Brain microvascular endothelial cell (primary cell): ENCODE measurements around the gene GRXCR2.

Experiments
- DNase-seq: peaks from one replicate; pipeline ENCODE4 v3.0.0-alpha.2; 2020
- H3K27ac ChIP-seq: fragments of 250-450 bp; sonication (Bioruptor Pico); 2 replicates; pipeline ENCODE4 v1.5.1; 2020; ENCODE audit warnings: mild to moderate bottlenecking, moderate library complexity
- H3K27me3 ChIP-seq: fragments of 250-450 bp; sonication (Bioruptor Pico); replicated peaks from 2 replicates; pipeline ENCODE4 v1.5.1; 2020; ENCODE audit warnings: mild to moderate bottlenecking
- H3K36me3 ChIP-seq: fragments of 250-450 bp; sonication (Bioruptor Pico); replicated peaks from 2 replicates; pipeline ENCODE4 v1.5.1; 2020; ENCODE audit warnings: mild to moderate bottlenecking
- H3K4me3 ChIP-seq: 2 replicates; pipeline ENCODE4 v1.5.1; 2011; ENCODE audit warnings: low read depth, mild to moderate bottlenecking, control low read depth, low read length, moderate library complexity
- in situ Hi-C: cut with HindIII; loops from 2 replicates; pipeline ENCODE4 v1.10.0; 2017; ENCODE audit warnings: low sequenced_read_pairs, low pct_ligation_motif_present
- TF ChIP-seq, protein P1 (sequence below): IDR thresholded peaks from 2 replicates; pipeline ENCODE4 v1.5.1; 2011; ENCODE audit warnings: low read depth, mild to moderate bottlenecking, moderate library complexity, low read length, control low read depth, inconsistent platforms; ENCODE audit errors: missing control alignments

The GRXCR2 gene

GRCh38 chr5:145852990-145853389 lies 19.8 kb downstream of the GRXCR2 start:
- in situ Hi-C loops, result no loop called here
- Histone ChIP-seq H3K27me3 (no peaks in the 10 kb centered on the region), H3K27ac (no peak overlapping the region), H3K36me3 (no peaks in the 10 kb centered on the region), H3K4me3 (no peak overlapping the region)
- TF ChIP-seq, protein P1, sequence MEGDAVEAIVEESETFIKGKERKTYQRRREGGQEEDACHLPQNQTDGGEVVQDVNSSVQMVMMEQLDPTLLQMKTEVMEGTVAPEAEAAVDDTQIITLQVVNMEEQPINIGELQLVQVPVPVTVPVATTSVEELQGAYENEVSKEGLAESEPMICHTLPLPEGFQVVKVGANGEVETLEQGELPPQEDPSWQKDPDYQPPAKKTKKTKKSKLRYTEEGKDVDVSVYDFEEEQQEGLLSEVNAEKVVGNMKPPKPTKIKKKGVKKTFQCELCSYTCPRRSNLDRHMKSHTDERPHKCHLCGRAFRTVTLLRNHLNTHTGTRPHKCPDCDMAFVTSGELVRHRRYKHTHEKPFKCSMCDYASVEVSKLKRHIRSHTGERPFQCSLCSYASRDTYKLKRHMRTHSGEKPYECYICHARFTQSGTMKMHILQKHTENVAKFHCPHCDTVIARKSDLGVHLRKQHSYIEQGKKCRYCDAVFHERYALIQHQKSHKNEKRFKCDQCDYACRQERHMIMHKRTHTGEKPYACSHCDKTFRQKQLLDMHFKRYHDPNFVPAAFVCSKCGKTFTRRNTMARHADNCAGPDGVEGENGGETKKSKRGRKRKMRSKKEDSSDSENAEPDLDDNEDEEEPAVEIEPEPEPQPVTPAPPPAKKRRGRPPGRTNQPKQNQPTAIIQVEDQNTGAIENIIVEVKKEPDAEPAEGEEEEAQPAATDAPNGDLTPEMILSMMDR, result no peak
- no peak for DNase-seq

- H3K4me3 ChIP-seq, result no peak overlapping the region
- no peaks in the 10 kb centered on the region for H3K36me3 ChIP-seq
- in situ Hi-C loops, result no loop called here
- DNase-seq, result peak; percentile 67
- H3K27me3 ChIP-seq, result no peaks in the 10 kb centered on the region
- no peak overlapping the region for H3K27ac ChIP-seq
- TF ChIP-seq, protein P1, result no peak
Observed at GRCh38 chr5:145848854-145849253, 24.0 kb downstream of the GRXCR2 start.

DNA sequence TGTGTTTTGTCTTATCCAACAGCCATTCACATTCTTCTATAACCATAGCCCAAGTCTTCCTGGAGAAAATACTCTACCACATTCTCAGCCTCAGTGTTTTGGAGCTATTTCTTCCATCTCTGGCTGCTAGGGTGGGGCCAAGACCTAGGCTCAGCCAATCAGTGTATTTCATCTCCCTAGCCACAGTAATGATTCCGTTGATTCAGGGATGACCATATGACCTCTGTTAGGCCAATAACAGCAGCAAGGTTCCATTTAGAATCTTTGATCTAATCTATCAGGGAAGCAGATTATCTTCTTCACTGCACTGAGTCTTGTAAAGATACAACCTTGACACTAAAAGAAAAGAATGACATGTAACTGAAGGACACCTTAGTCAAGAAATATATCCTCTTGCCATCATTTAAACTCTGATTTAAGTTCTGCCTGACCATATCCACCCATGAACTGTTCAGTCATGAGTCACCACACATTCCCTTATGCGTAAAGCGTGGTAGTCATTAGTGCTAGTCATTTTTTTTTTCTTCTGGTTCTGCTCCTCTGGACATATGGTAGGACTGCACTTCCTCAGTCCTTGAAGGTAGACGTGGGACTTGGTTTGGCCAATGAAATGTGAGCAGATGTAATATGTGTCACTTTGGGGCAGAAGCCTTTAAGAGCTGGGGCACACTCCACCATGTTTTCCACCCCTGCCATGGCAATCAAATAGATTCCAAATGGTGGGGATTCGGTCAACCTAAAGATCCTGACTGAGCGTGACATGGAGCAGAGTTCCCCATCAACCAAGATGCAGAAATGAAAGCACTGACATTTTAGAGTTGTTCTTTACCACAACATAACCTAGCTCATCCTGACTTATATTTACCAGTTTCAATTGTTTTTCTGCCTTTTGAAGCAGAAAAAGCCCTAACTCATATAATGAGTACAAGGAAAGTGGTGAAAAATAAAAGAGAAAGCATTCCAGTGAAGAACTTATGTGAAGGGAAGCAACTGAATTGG lies 25.0 kb downstream of the GRXCR2 start:
- no peaks in the 10 kb centered on the region for H3K27me3 ChIP-seq
- H3K27ac ChIP-seq, result peak overlapping the region; percentile 30
- DNase-seq, result peak; percentile 80
- H3K4me3 ChIP-seq, result no peak overlapping the region
- TF ChIP-seq, protein P1, result no peak
- in situ Hi-C loops, result no loop called here
- no peaks in the 10 kb centered on the region for H3K36me3 ChIP-seq

DNA sequence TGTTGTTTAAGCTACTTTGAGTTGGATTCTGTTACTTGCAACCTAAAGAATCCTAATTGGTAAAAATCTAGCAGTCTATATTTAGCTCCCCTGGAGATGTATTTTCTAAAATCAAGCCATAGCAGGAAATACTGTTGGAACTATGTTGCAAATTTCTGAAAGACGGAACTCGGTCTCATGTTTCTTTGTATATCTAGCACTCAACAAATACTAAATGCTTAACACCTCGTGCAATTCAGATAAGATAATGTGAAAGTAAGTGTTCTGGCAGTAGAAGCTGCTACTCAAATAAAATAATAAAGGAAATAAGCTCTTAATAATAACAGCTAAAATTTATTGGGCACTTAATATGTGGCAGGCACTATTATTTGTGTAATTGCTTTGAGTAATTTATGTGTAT lies 26.7 kb downstream of the GRXCR2 start:
- Histone ChIP-seq H3K27ac (no peak overlapping the region), H3K4me3 (no peak overlapping the region), H3K27me3 (no peaks in the 10 kb centered on the region), H3K36me3 (no peaks in the 10 kb centered on the region)
- TF ChIP-seq, protein P1, result no peak
- in situ Hi-C loops, result no loop called here
- DNase-seq, result no peak

GRCh38 chr5:145841299-145841698 lies 31.5 kb downstream of the GRXCR2 start:
- H3K27me3 ChIP-seq, result no peaks in the 10 kb centered on the region
- in situ Hi-C loops, result no loop called here
- H3K36me3 ChIP-seq, result no peaks in the 10 kb centered on the region
- no peak for DNase-seq
- TF ChIP-seq, protein P1, result no peak
- no peak overlapping the region for H3K27ac ChIP-seq
- no peak overlapping the region for H3K4me3 ChIP-seq
